H1 (cell line): ENCODE measurements around the gene MKNK2. TPM values are rescaled to one million over a fixed set of nuclear protein-coding genes. Genes with fewer than 3 reads are reported as not detected.

Experiments
- CTCF ChIA-PET: fragments of 300-600 bp; sonication (Branson Sonifier 250); formaldehyde crosslinking; loops from one replicate; lab custom pipeline; 2021; ENCODE audit not compliant: partially characterized antibody; lab: Charles Lee
- POLR2A ChIA-PET: fragments of 300-600 bp; sonication (Branson Sonifier 250); formaldehyde crosslinking; loops from one replicate; lab custom pipeline; 2021; ENCODE audit warnings: inconsistent platforms; ENCODE audit not compliant: partially characterized antibody; lab: Charles Lee
- DNase-seq, 2 experiments: peaks; one replicate each; pipeline versions ENCODE4 v3.0.0 to v3.0.0-alpha.2; 2010 to 2022; ENCODE audit warnings: low spot score in 2 of 2, low read depth in 1 of 2, mixed read lengths in 1 of 2
- FAIRE-seq: peaks from 2 replicates; lab custom pipeline; 2011; peaks lifted over from hg19 to GRCh38; lab: Jason Lieb, UNC
- H2AFZ ChIP-seq: 2 replicates; pipeline ENCODE4 v1.8.1; 2012; ENCODE audit warnings: low read length, inconsistent platforms
- H2AK5ac ChIP-seq: 2 replicates; pipeline ENCODE4 v1.6.1; 2013; ENCODE audit warnings: low read depth, low read length
- H2BK120ac ChIP-seq: replicated peaks from 2 replicates; pipeline ENCODE3; 2013; ENCODE audit warnings: low read depth, low read length, inconsistent platforms
- H2BK12ac ChIP-seq: 2 replicates; pipeline ENCODE4 v1.6.1; 2013; ENCODE audit warnings: low read depth, low read length
- H2BK15ac ChIP-seq: 2 replicates; pipeline ENCODE4 v1.6.1; 2013; ENCODE audit warnings: low read length
- H2BK20ac ChIP-seq: 2 replicates; pipeline ENCODE4 v1.6.1; 2013; ENCODE audit warnings: low read length
- H2BK5ac ChIP-seq: 2 replicates; pipeline ENCODE4 v1.6.1; 2013; ENCODE audit warnings: low read depth, low read length
- H3K14ac ChIP-seq: 2 replicates; pipeline ENCODE4 v1.6.1; 2013; ENCODE audit warnings: inconsistent platforms; ENCODE audit not compliant: insufficient read length
- H3K18ac ChIP-seq: 2 replicates; pipeline ENCODE4 v1.6.1; 2013; ENCODE audit warnings: low read length; ENCODE audit errors: extremely low read depth
- H3K23ac ChIP-seq: 2 replicates; pipeline ENCODE4 v1.6.1; 2013; ENCODE audit warnings: inconsistent platforms; ENCODE audit not compliant: insufficient read length
- H3K23me2 ChIP-seq: 2 replicates; pipeline ENCODE4 v1.6.1; 2013; ENCODE audit warnings: low read depth, low read length
- H3K27ac ChIP-seq: 2 replicates; pipeline ENCODE4 v1.6.1; 2011; ENCODE audit warnings: low read depth, low read length, inconsistent platforms
- H3K27me3 ChIP-seq, 4 experiments: replicated peaks in 1 of 4; 1 replicate in 1 of 4; 2 replicates in 3 of 4; pipeline versions ENCODE4 v1.6.1 to v1.8.1; 2011 to 2013; ENCODE audit warnings: low read length in 3 of 4, mild to moderate bottlenecking in 3 of 4, inconsistent platforms in 2 of 4, mixed read lengths in 2 of 4, moderate library complexity in 1 of 4; ENCODE audit not compliant: control insufficient read depth in 3 of 4, insufficient read depth in 3 of 4; ENCODE audit errors: extremely low read depth in 1 of 4
- H3K36me3 ChIP-seq, 4 experiments: 2 replicates each; pipeline versions ENCODE4 v1.6.1 to v1.8.1; 2011 to 2013; ENCODE audit warnings: mild to moderate bottlenecking in 4 of 4, low read length in 3 of 4, moderate library complexity in 2 of 4, control low read depth in 1 of 4, inconsistent platforms in 1 of 4; ENCODE audit not compliant: insufficient read depth in 4 of 4, control insufficient read depth in 2 of 4
- H3K4ac ChIP-seq: replicated peaks from 2 replicates; pipeline ENCODE3; 2013; ENCODE audit warnings: low read length, low read depth, mixed read lengths, inconsistent platforms; ENCODE audit not compliant: insufficient read length
- H3K4me1 ChIP-seq, 4 experiments: replicated peaks in 1 of 4; 1 replicate in 1 of 4; 2 replicates in 3 of 4; pipeline versions ENCODE4 v1.6.1 to v1.8.1; 2011 to 2013; ENCODE audit warnings: low read length in 3 of 4, inconsistent platforms in 2 of 4, mixed read lengths in 1 of 4; ENCODE audit not compliant: insufficient read depth in 4 of 4, control insufficient read depth in 3 of 4
- H3K4me2 ChIP-seq, 2 experiments: 2 replicates each; pipeline versions ENCODE4 v1.6.1 to v1.8.1; 2011 to 2013; ENCODE audit warnings: low read depth in 2 of 2, low read length in 2 of 2, control low read depth in 1 of 2, inconsistent platforms in 1 of 2, mild to moderate bottlenecking in 1 of 2; ENCODE audit not compliant: insufficient read depth in 1 of 2
- H3K4me3 ChIP-seq, 4 experiments: fragments of 200-600, 300-600 bp in 1 of 4; sonication (generic), shearing (Covaris generic), sonication (Bioruptor Twin) in 1 of 4; 2 replicates each; pipeline versions ENCODE4 v1.5.1 to v1.8.1; 2011 to 2016; ENCODE audit warnings: low read length in 4 of 4, low read depth in 3 of 4, control low read depth in 2 of 4, inconsistent platforms in 2 of 4, mild to moderate bottlenecking in 2 of 4, mixed read lengths in 1 of 4, moderate library complexity in 1 of 4; ENCODE audit not compliant: insufficient read depth in 2 of 4; ENCODE audit errors: extremely low read depth in 1 of 4
- H3K56ac ChIP-seq: replicated peaks from 2 replicates; pipeline ENCODE3; 2013; ENCODE audit warnings: low read depth, mild to moderate bottlenecking, mixed read lengths, low read length, inconsistent platforms; ENCODE audit not compliant: insufficient read length
- H3K79me1 ChIP-seq: 2 replicates; pipeline ENCODE4 v1.6.1; 2013; ENCODE audit warnings: low read depth, low read length, control low read depth
- H3K79me2 ChIP-seq, 2 experiments: 2 replicates each; pipeline versions ENCODE4 v1.6.1 to v1.8.1; 2012 to 2013; ENCODE audit warnings: low read length in 2 of 2, mild to moderate bottlenecking in 2 of 2, inconsistent platforms in 1 of 2; ENCODE audit not compliant: insufficient read depth in 2 of 2, control insufficient read depth in 1 of 2
- H3K9ac ChIP-seq, 4 experiments: replicated peaks in 1 of 4; 1 replicate in 1 of 4; 2 replicates in 3 of 4; pipeline versions ENCODE4 v1.6.1 to v1.8.1; 2011 to 2013; ENCODE audit warnings: low read depth in 3 of 4, low read length in 3 of 4, control low read depth in 2 of 4, mild to moderate bottlenecking in 2 of 4, moderate library complexity in 2 of 4, inconsistent platforms in 1 of 4; ENCODE audit errors: extremely low read depth in 1 of 4
- H3K9me3 ChIP-seq, 2 experiments: 2 replicates each; pipeline versions ENCODE4 v1.6.1 to v1.8.1; 2012 to 2013; ENCODE audit warnings: mild to moderate bottlenecking in 2 of 2, moderate library complexity in 2 of 2, control low read depth in 1 of 2, inconsistent platforms in 1 of 2, low read depth in 1 of 2, low read length in 1 of 2, mixed read lengths in 1 of 2; ENCODE audit not compliant: insufficient read depth in 2 of 2
- H4K20me1 ChIP-seq, 2 experiments: replicated peaks in 1 of 2; 2 replicates each; pipeline versions ENCODE3 to v1.8.1; 2011 to 2013; ENCODE audit warnings: inconsistent platforms in 2 of 2, low read length in 2 of 2, mild to moderate bottlenecking in 1 of 2; ENCODE audit not compliant: insufficient read depth in 2 of 2, control insufficient read depth in 1 of 2
- H4K5ac ChIP-seq: 2 replicates; pipeline ENCODE4 v1.6.1; 2013; ENCODE audit warnings: low read length, low read depth, mixed read lengths, inconsistent platforms; ENCODE audit not compliant: insufficient read length
- H4K8ac ChIP-seq: 2 replicates; pipeline ENCODE4 v1.8.0; 2013; ENCODE audit warnings: mild to moderate bottlenecking, moderate library complexity, low read length, inconsistent platforms; ENCODE audit not compliant: insufficient read depth; ENCODE audit errors: extremely low read depth
- H4K91ac ChIP-seq: replicated peaks from 2 replicates; pipeline ENCODE3; 2013; ENCODE audit warnings: low read length, mixed read lengths, inconsistent platforms; ENCODE audit not compliant: insufficient read length
- CTBP2 ChIP-seq: IDR thresholded peaks from 2 replicates; pipeline ENCODE4 v1.7.0; 2011; ENCODE audit warnings: borderline replicate concordance, mild to moderate bottlenecking, moderate library complexity, mixed read lengths, low read length; ENCODE audit not compliant: insufficient read depth, insufficient read length
- RBBP5 ChIP-seq: IDR thresholded peaks from 2 replicates; pipeline ENCODE4 v1.7.1; 2012; ENCODE audit warnings: low read depth, mild to moderate bottlenecking, inconsistent platforms, low read length, moderate library complexity, borderline replicate concordance
- SIRT6 ChIP-seq: IDR thresholded peaks from one replicate; pipeline ENCODE4 v1.7.1; 2012; ENCODE audit warnings: low read length, inconsistent platforms
- WGBS, 2 experiments: shearing (Covaris generic) in 1 of 2; methylation state at CpG; one replicate each; pipeline versions ENCODE4 v1.1.6 to v1.1.7; 2013 to 2015; ENCODE audit warnings: low lambda C conversion rate in 2 of 2, mixed read lengths in 2 of 2, inconsistent platforms in 1 of 2, low coverage in 1 of 2, missing lambda C conversion rate in 1 of 2; ENCODE audit not compliant: insufficient replicate concordance in 2 of 2, insufficient coverage in 1 of 2, insufficient read length in 1 of 2; ENCODE audit errors: extremely low coverage in 1 of 2, missing lambda C conversion rate in 1 of 2; 5-methylcytosine and 5-hydroxymethylcytosine counted together
- polyA plus RNA-seq, 7 experiments: library from polyadenylated mRNA; depleted of rRNA in 3 of 7; stranded (reverse) in 5 of 7; unstranded in 2 of 7; fragments of >200 nt in 5 of 7; fragments of 200-250 nt in 2 of 7; gene quantifications; 1 replicate in 5 of 7; 2 replicates in 1 of 7; 4 replicates in 1 of 7; pipeline versions ENCODE4 v1.2.1 to v1.2.3, GENCODE V29; 2011 to 2013; ENCODE audit warnings: missing spikeins in 2 of 7, mixed read lengths in 2 of 7
- total RNA-seq: library from RNA; stranded (reverse); fragmentation: NEBNext Ultra II Directional; extraction: Animal tissue kit (Norgen Biotek cat#: 25700); gene quantifications from 2 replicates; pipeline ENCODE4 v1.2.1, GENCODE V29; 2021

MKNK2 gene
- total and polyA plus RNA-seq, 2 of the 8 experiments (the other 6 are each of a cell fraction or from before 2014, with no cell fraction given) = 163 to 166 TPM

DNA sequence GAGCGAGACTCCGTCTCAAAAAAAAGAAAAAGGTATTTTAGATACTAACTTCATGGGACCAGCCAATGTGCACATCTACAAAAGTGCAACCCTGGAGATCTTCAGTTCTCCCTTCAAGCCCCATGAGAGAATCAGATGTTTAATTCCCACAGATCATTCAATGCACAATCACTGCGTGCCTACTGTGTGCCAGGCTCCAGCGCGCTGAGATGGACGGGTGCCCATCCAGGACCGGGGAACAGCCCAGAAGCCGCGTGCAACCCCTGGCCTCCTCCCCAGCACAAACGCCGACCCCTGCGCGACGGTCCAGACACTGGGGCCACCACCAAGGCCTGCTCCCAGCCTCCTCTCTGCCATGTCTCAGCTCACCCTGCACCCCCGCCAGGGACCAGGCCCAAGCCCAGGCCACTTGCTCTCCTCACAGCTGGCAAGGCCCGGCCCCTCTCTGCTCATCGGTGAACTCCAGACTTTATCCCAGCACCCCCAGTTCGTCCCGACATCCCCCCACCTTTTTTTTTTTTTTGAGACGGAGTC is 40.8 kb downstream of the MKNK2 start:
- no peak overlapping the region for H3K4me2 ChIP-seq
- no peak overlapping the region for H2AK5ac ChIP-seq
- H2BK15ac ChIP-seq = no peak overlapping the region
- FAIRE-seq (no peak), DNase-seq (no peak)
- no peaks in the 10 kb centered on the region; a peak in 1 of 4 replicates for H3K9me3 ChIP-seq
- H3K23me2 ChIP-seq = peaks cover 6% of the 10 kb centered on the region; the same call in 1 of the 2 replicates
- no peaks in the 10 kb centered on the region for H3K27me3 ChIP-seq
- no peak overlapping the region for H3K9ac ChIP-seq
- peaks cover 4% of the 10 kb centered on the region; the same call in 1 of the 2 replicates for H3K79me1 ChIP-seq
- no peak overlapping the region for H2BK5ac ChIP-seq
- no peak overlapping the region for H3K4ac ChIP-seq
- H4K5ac ChIP-seq = no peak overlapping the region
- TF ChIP-seq RBBP5 = no peak
- TF ChIP-seq SIRT6 = no peak
- TF ChIP-seq CTBP2 = no peak
- no peak overlapping the region for H3K18ac ChIP-seq
- H2AFZ ChIP-seq = no peak overlapping the region
- H2BK12ac ChIP-seq = no peak overlapping the region
- H3K56ac ChIP-seq = no peak overlapping the region
- H4K20me1 ChIP-seq = peaks cover 14 to 17% of the 10 kb centered on the region in 2 experiments
- 91% methylated on average over 17 of the region's 20 CpGs; no CpG with 5 or more reads in 1 of the 2 experiments for WGBS, 2 experiments
- ChIA-PET CTCF (interaction anchor here (0.6 to 1.0 kb wide), 3 partner anchors 10 to 80 kb away, joined by 3 to 4 read pairs (median 3); no protein-coding TSS in a partner anchor), POLR2A (interaction anchor here (0.7 to 1.4 kb wide), 6 partner anchors 8 to 134 kb away, joined by 3 to 4 read pairs (median 4); no protein-coding TSS in a partner anchor)
- H3K4me1 ChIP-seq = peaks cover 0 to 12% (median 2%) of the 10 kb centered on the region in 4 experiments; a peak in 5 of 7 replicates
- H3K79me2 ChIP-seq = peaks cover 0 to 6% of the 10 kb centered on the region in 2 experiments; a peak in 1 of 4 replicates
- no peak overlapping the region for H3K4me3 ChIP-seq
- H4K91ac ChIP-seq = no peak overlapping the region
- no peaks in the 10 kb centered on the region; a peak in 1 of 8 replicates for H3K36me3 ChIP-seq
- no peak overlapping the region for H3K23ac ChIP-seq
- no peak overlapping the region for H2BK120ac ChIP-seq
- no peak overlapping the region for H2BK20ac ChIP-seq
- no peak overlapping the region for H3K14ac ChIP-seq
- H3K27ac ChIP-seq = no peak overlapping the region
- no peak overlapping the region for H4K8ac ChIP-seq
